Stimulated activated CD8-positive, alpha-beta memory T cell treated with anti-CD3 and anti-CD28 coated beads, Interleukin-15, amount 100 ng/mL, for 4 hours (primary cell): ENCODE measurements around the gene CCDC196.

ENCODE experiments used
- DNase-seq, 2 donors: peaks; one replicate each; pipeline ENCODE4 v3.0.0-alpha.2; 2020; ENCODE audit warnings: low read depth in 2 of 2

Gene CCDC196

GRCh38 chr14:66485910-66486421 is at the start of gene CCDC196:
CCDC196 (plus strand) TSS chr14:66486371; CDS start chr14:66486503, 132 bp downstream.
- DNase-seq, result no peak

GRCh38 chr14:66440801-66441200 is 45.4 kb upstream of the CCDC196 start:
- no peak for DNase-seq

- no peak for DNase-seq
These were observed 43.1 kb upstream of the CCDC196 start for GRCh38 chr14:66442953-66443571.

- no peak for DNase-seq
These were observed 42.4 kb upstream of the CCDC196 start for GRCh38 chr14:66443785-66444184.

- DNase-seq, result no peak
These were observed 41.8 kb upstream of the CCDC196 start for GRCh38 chr14:66444271-66444927.

DNA sequence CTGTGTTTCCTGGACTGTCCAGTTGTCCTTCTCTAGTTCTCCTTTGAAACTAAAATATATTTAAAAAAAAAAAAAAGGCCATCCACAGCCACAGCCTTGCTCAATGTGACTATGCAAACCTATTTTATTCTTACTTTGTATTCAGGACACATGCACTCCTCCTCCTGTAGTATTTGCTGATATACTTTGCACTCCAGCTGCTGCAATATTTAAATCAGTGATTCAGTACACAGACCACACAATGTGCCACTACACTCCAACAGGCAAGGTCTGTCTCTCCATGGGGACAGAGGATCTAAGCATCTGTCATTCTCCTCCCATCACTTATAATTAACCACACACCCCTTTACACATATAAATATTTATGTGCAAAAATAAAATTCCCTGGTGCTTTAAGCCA is 40.2 kb upstream of the CCDC196 start:
- no peak for DNase-seq

DNA sequence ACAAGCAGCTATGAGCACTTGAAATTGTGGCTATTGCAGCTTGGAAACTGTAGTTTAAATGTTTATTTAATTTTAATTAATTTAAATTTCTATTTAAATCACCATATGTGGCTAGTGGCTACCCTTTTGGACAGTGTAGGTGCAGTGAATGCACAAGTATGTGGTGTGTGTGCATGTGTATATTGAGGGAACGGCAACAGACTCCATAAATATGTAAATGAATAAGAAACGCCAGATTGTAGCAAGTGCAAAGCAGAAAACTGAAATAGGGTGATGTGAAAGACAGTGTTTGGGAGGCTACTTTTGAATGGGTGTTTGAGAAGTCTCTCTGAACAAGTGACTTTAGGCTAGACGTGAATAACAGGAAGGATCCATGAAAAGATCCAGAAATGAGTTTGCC is 32.7 kb upstream of the CCDC196 start:
- no peak for DNase-seq

DNA sequence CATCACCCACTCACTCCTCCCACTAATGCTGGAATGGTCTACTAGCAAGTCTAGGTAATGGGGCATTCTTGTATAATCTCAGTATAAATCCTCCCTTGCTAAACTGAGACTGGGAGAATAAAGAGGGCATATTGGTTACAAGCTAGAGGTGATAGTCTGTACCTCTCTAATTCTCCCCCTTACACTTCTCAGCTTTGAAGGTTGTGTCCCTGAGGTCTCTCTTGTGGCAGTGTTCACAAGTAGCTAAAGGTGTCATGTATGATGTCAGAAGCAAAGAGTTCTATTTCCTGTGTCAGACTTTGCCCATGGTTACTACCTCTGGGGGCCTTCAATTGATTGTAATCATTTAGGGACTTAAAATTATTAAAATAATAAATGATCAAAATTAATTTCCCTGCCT is 26.6 kb upstream of the CCDC196 start:
- DNase-seq, result no peak

GRCh38 chr14:66464261-66464660 is 21.9 kb upstream of the CCDC196 start:
- no peak for DNase-seq

DNA sequence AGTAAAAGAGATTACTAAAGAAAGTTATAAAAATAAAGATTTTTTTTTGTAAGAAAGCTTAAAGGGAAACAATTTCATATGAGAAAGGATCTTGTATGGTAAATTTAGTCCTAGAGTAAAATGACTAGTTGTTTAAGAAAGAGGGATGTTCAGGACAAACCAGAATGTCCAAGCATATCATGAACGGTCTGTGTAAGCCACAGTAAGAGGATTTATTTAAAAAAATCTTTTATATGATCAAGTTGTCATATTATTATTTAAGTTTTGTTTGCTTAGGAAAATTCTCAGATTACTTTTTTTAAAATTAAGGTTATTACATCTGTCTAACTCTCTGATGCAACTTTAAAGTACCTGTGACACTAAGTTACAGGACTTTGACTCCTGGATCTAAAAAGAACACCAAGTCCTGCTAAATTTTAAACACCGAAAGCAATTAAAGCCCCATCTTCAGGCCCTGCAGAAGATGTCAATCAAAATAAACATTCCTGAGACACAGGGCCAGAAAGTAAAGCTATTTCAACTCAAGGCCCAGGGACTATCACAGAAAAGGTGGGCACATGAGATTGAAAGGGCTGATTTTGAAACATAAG is 17.3 kb upstream of the CCDC196 start:
- no peak for DNase-seq

GRCh38 chr14:66471584-66471983 is 14.6 kb upstream of the CCDC196 start:
- DNase-seq, result no peak

DNA sequence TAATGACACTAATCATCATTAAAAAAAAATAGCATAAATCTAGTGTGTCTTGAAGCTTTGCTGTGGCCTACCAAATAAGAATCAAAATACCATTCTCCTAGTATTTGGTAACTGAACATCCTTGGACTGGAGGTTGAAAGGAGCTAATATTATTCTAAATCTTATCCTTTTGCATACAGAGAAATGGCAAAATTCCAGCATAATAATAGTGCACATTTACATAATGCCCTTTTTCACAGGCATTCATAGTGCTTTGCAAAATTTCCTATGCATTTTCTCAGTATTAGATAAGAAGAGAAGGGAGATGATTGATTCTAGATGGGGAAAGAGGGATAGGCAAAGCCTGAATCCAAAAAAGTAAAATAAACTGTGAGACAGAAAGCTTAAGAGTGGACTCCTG is 13.9 kb upstream of the CCDC196 start:
- DNase-seq, result no peak

GRCh38 chr14:66473223-66473622 is 12.9 kb upstream of the CCDC196 start:
- DNase-seq, result no peak

DNA sequence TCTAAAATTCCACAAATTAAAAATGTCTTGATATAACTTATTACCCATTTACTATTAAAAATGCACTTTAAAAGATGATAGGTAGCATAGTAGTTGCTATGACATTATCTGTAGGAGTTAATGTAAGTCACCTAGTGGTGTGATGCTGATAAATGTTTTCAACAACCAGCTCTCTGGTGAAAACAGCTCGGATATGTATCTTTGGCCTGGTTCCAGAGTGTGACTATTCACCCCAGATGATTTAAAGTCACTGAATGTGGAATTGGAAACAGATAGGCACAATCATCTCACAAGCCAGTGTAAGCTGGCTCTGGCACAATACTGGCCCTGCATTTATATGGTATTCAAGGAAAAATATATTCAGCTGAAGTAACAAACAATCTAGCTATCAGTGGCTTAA is 9.2 kb upstream of the CCDC196 start:
- no peak for DNase-seq

- no peak for DNase-seq
These were observed 8.6 kb upstream of the CCDC196 start for GRCh38 chr14:66477567-66477966.

DNA sequence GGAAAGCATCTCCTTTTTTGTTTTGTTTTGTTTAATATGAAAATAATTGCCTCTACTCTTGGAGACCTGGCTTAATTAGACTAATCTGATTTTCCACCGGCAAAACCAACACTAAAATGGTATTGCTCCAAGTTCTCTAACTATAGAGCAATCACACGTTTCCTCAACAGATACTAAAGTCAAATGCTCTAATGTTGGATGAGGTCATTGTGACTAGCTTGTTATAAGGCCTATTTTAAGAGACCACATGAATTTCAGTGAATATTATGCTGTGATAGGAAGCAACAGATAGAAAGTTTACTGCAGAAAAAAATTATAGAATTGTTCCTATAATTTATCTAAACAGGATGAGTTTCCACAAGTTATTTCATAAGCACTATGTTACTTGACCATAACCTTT is 3.3 kb upstream of the CCDC196 start:
- no peak for DNase-seq

- DNase-seq, result no peak
These were observed 2.8 kb upstream of the CCDC196 start for GRCh38 chr14:66483322-66483721.

GRCh38 chr14:66485029-66485428 is 1.1 kb upstream of the CCDC196 start:
- DNase-seq, result no peak

DNA sequence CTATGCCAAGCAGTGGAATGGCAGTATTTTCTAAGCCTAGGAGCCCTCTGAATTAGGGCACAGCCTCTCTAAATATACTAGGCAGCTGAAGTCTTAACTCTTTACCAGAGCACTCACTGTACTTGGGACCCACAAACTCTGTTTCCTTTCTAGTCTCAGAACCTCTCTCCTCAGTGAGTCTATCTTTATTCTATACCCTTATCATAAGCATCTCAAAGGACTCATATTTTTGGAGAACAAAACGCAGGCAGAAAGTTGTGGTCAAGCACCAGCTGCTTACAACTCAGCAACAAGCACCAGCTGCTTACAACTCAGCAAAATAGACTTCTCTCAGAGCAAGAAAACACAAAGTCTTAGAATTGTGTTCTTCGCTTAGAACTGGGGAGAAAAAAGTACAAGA is 993 bp downstream of the CCDC196 start:
- DNase-seq, result no peak

DNA sequence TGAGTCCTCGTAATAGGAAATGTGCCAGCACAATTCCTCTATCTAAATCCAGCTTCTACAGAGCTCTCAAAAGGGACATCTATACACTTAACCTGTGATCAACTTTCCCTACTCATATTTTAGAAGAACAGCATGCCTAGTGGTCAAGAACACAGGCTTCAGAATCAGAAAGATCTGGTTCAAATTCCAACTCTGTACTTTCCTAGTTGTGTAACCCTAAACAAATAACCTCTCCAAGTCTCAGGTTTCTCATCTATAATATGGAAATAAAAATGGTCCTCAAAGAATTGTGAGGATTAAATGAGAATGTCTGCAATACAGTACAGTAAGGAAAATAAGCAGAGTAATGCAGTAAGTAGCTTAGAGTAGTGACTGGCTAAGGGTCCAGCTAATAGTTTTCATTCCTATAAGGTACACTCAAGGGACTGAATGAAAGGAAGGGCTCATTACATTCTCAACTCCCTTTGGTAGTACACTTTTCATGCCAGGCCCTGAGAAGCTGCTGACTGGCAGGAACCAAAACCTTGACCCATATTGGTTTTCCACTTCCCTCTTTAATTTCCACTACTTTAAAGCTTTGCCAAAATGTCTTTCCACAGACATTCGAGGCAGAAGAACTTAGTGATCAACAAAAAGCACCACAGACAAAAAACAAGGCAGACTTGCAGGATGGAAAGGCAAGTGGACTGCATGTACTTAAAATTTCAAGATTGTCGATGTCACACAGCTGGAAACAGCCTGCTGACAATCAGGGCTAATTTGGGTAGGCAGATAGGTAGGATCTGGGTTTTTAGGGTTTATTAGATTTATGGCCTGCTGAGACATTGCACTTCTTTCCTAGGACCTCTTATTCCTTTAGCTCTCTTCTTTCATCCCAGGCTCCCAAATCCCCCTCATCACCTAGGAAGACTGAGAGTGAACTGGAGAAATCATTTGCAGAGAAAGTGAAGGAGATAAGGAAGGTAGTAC is 4.3 kb downstream of the CCDC196 start:
- DNase-seq, result no peak

- no peak for DNase-seq
These were observed 7.6 kb downstream of the CCDC196 start for GRCh38 chr14:66493750-66494149.
